MM.1S (cell line): Measurements from ENCODE around the gene JAKMIP3.

Experiments used
- DNase-seq: peaks from one replicate; pipeline ENCODE4 v3.0.0-alpha.2; 2015
- H2AFZ ChIP-seq: fragments of 300-600 bp; sonication (generic); 2 replicates; pipeline ENCODE4 v1.6.0; 2016; ENCODE audit warnings: antibody characterized with exemption, low read length
- H3F3A ChIP-seq: fragments of 300-600 bp; sonication (generic); 2 replicates; pipeline ENCODE4 v1.6.1; 2016; ENCODE audit warnings: mild to moderate bottlenecking, antibody characterized with exemption, low read length, moderate library complexity, mixed read lengths; ENCODE audit not compliant: insufficient read depth
- H3K27ac ChIP-seq: fragments of 300-600 bp; sonication (generic); 2 replicates; pipeline ENCODE4 v1.5.1; 2016; ENCODE audit warnings: mild to moderate bottlenecking, low read length
- H3K27me3 ChIP-seq: fragments of 300-600 bp; sonication (generic); replicated peaks from 2 replicates; pipeline ENCODE4 v1.6.0; 2016; ENCODE audit warnings: low read length; ENCODE audit not compliant: insufficient read depth
- H3K36me3 ChIP-seq: fragments of 300-600 bp; sonication (generic); replicated peaks from 2 replicates; pipeline ENCODE4 v1.6.1; 2016; ENCODE audit warnings: mild to moderate bottlenecking, low read length, mixed read lengths; ENCODE audit not compliant: insufficient read depth
- H3K4me1 ChIP-seq: fragments of 300-600 bp; sonication (generic); 2 replicates; pipeline ENCODE4 v1.6.1; 2016; ENCODE audit warnings: low read length, mixed read lengths
- H3K4me2 ChIP-seq: fragments of 300-600 bp; sonication (generic); 2 replicates; pipeline ENCODE4 v1.6.0; 2016; ENCODE audit warnings: low read depth, low read length
- H3K4me3 ChIP-seq: fragments of 300-600 bp; sonication (generic); 2 replicates; pipeline ENCODE4 v1.5.1; 2016; ENCODE audit warnings: low read length, mixed read lengths
- H3K79me2 ChIP-seq: fragments of 300-600 bp; sonication (generic); 2 replicates; pipeline ENCODE4 v1.6.1; 2016; ENCODE audit warnings: mixed run types, low read length, mixed read lengths
- H3K9ac ChIP-seq: fragments of 300-600 bp; sonication (generic); 2 replicates; pipeline ENCODE4 v1.6.1; 2016; ENCODE audit warnings: low read length, mixed read lengths
- H3K9me2 ChIP-seq: fragments of 300-600 bp; sonication (generic); replicated peaks from 2 replicates; pipeline ENCODE4 v1.6.1; 2016; ENCODE audit warnings: mild to moderate bottlenecking, low read length, mixed read lengths; ENCODE audit not compliant: insufficient read depth
- H3K9me3 ChIP-seq: fragments of 300-600 bp; sonication (generic); replicated peaks from 2 replicates; pipeline ENCODE4 v1.6.1; 2016; ENCODE audit warnings: mild to moderate bottlenecking, low read length, mixed read lengths; ENCODE audit not compliant: insufficient read depth
- H4K20me1 ChIP-seq: fragments of 300-600 bp; sonication (generic); 2 replicates; pipeline ENCODE4 v1.6.1; 2016; ENCODE audit warnings: mild to moderate bottlenecking, low read length, moderate library complexity, mixed read lengths; ENCODE audit not compliant: insufficient read depth
- CTCF ChIP-seq: fragments of 300-600 bp; sonication (generic); IDR thresholded peaks from 2 replicates; pipeline ENCODE4 v1.5.1; 2016; ENCODE audit warnings: antibody characterized with exemption, low read length, mixed read lengths
- EZH2 ChIP-seq: fragments of 300-600 bp; sonication (generic); optimal IDR thresholded peaks from 2 replicates; pipeline ENCODE3; 2017; ENCODE audit warnings: low read depth, mild to moderate bottlenecking, antibody characterized with exemption, low read length, mixed read lengths
- EZH2phosphoT487 ChIP-seq: fragments of 300-600 bp; sonication (generic); IDR thresholded peaks from 2 replicates; pipeline ENCODE4 v1.6.1; 2018; ENCODE audit warnings: antibody characterized with exemption, low read length

The JAKMIP3 gene

GRCh38 chr10:132050191-132050590 is 15.6 kb upstream of the JAKMIP3 start:
- Histone ChIP-seq H3K9ac (no peak overlapping the region), H3K27me3 (peaks cover 21% of the 10 kb centered on the region), H3K9me3 (0 out of 2 replicates have a peak, but pooled peaks cover 4% of the 10 kb centered on the region), H3K79me2 (no peaks in the 10 kb centered on the region), H3K4me3 (no peak overlapping the region), H3K27ac (no peak overlapping the region), H3K9me2 (no peaks in the 10 kb centered on the region), H3K36me3 (no peaks in the 10 kb centered on the region), H2AFZ (no peak overlapping the region), H3K4me2 (no peak overlapping the region), H3K4me1 (no peaks in the 10 kb centered on the region), H4K20me1 (no peaks in the 10 kb centered on the region), H3F3A (no peaks in the 10 kb centered on the region)
- no peak for TF ChIP-seq EZH2phosphoT487
- TF ChIP-seq EZH2 = no peak
- TF ChIP-seq CTCF = no peak
- no peak for DNase-seq

GRCh38 chr10:132052124-132052523 is 13.6 kb upstream of the JAKMIP3 start:
- no peaks in the 10 kb centered on the region for H3K79me2 ChIP-seq
- no peaks in the 10 kb centered on the region for H3F3A ChIP-seq
- H3K4me2 ChIP-seq = no peak overlapping the region
- no peak overlapping the region for H3K9ac ChIP-seq
- H3K27me3 ChIP-seq = peaks cover 13% of the 10 kb centered on the region
- H3K27ac ChIP-seq = no peak overlapping the region
- H2AFZ ChIP-seq = no peak overlapping the region
- no peaks in the 10 kb centered on the region for H3K9me2 ChIP-seq
- TF ChIP-seq EZH2phosphoT487 = no peak
- TF ChIP-seq EZH2 = no peak
- no peak for TF ChIP-seq CTCF
- H4K20me1 ChIP-seq = no peaks in the 10 kb centered on the region
- no peaks in the 10 kb centered on the region for H3K4me1 ChIP-seq
- H3K4me3 ChIP-seq = no peak overlapping the region
- no peak for DNase-seq
- no peaks in the 10 kb centered on the region for H3K36me3 ChIP-seq
- 0 out of 2 replicates have a peak, but pooled peaks cover 4% of the 10 kb centered on the region for H3K9me3 ChIP-seq

GRCh38 chr10:132054564-132054963 is 11.2 kb upstream of the JAKMIP3 start:
- Histone ChIP-seq H2AFZ (no peak overlapping the region), H3K79me2 (no peaks in the 10 kb centered on the region), H3K4me2 (no peak overlapping the region), H3K9me3 (0 out of 2 replicates have a peak, but pooled peaks cover 4% of the 10 kb centered on the region), H4K20me1 (no peaks in the 10 kb centered on the region), H3K4me1 (no peaks in the 10 kb centered on the region), H3F3A (no peaks in the 10 kb centered on the region), H3K27me3 (peaks cover 1% of the 10 kb centered on the region; the same call in 1 of the 2 replicates), H3K9me2 (no peaks in the 10 kb centered on the region), H3K27ac (no peak overlapping the region), H3K9ac (no peak overlapping the region), H3K4me3 (no peak overlapping the region), H3K36me3 (no peaks in the 10 kb centered on the region)
- TF ChIP-seq EZH2 = no peak
- TF ChIP-seq EZH2phosphoT487 = no peak
- TF ChIP-seq CTCF = no peak
- DNase-seq = no peak
